HG03103 (cell line): ENCODE results near the gene TMPRSS7.
A peak's percentile ranks its signal among the peaks of the same experiment; 100 is the strongest.

ENCODE experiments used
- ATAC-seq: cut with Tn5 transposase; IDR thresholded peaks from one replicate; pipeline ENCODE4 v1.9.1; 2021; ENCODE audit warnings: low read depth; ENCODE audit not compliant: unreplicated experiment

The TMPRSS7 gene

GRCh38 chr3:112124907-112125607, 90.5 kb downstream of the TMPRSS7 start:
- ATAC-seq: no peak

- no peak for ATAC-seq
These were observed 92.0 kb downstream of the TMPRSS7 start for GRCh38 chr3:112126511-112126911.

- no peak for ATAC-seq
These were observed 93.3 kb downstream of the TMPRSS7 start for GRCh38 chr3:112127522-112128494.

- ATAC-seq: peak; percentile 43
These were observed 94.5 kb downstream of the TMPRSS7 start for GRCh38 chr3:112128843-112129727.

- ATAC-seq: no peak
These were observed 95.5 kb downstream of the TMPRSS7 start for GRCh38 chr3:112129925-112130637.

GRCh38 chr3:112130638-112130993, 96.1 kb downstream of the TMPRSS7 start:
- ATAC-seq: no peak
